ENCODE measurements around the gene FAM83C. TPM values are rescaled to one million over a fixed set of nuclear protein-coding genes. Genes with fewer than 3 reads are reported as not detected.

FAM83C gene
- total and polyA plus RNA-seq, 10 of the 15 experiments (the other 5 are each of a cell fraction or from before 2014, with no cell fraction given) = not detected

DNA sequence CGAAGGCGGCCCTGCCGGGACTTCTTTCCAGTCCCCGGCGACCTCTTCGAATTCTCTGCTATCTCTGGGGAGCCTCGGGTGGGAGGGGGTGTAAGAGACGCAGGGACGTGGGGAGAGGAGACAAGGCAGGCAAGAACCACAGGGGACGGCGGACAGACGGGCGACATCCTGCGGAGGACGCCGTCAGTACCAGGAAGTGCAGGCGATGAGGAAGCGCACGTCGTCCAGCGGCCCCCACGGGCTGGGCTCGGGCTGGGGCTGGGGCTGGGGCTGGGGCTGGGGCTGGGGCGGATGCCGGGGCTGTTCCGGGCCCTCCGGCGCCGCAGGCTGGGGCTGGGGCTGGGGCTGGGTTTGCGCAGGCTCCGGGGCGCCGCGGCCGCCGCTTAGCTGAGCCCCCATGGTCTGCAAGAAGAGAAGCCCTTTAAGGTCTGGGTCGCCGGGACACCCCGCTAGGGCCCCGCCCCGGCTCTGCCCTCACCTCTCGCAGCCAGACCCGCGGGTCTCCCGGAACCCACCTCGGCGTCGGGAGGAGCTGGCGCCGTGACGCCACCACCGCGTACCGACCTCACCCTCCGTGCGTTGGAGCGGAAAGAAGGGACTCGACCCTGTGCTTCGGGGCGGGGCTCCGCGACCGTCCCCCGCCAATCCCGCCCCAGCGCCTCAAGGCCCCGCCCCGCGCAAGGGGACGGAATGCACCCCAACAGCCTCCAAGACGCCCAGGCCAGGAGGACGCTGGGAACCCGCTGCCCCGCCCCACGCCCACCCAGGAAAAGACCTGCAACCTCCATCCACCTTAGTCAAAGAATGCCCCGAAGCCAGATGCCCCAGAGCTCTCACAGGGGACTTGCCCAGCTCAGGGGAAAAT, 14.5 kb downstream of the FAM83C start, which contains the start of gene MMP24OS (continued):
- TF ChIP-seq RB1 (IDR thresholded peaks at IDR 0.05; ENCODE audit: borderline replicate concordance) (no peak), IKZF1 (conservative IDR thresholded peaks at IDR 0.05) (0 out of 2 replicates have a peak, but pooled peaks have one; percentile 40), RCOR1 (conservative IDR thresholded peaks at IDR 0.05; ENCODE audit: low read depth, low read length) (no peak), ZNF24 (IDR thresholded peaks at IDR 0.05) (no peak; the same call in 1 of the 2 replicates), MTA2 (IDR thresholded peaks at IDR 0.05; ENCODE audit: low read depth) (no peak), EP300 (IDR thresholded peaks at IDR 0.05; ENCODE audit: borderline replicate concordance in 1 of 2, control insufficient read depth in 1 of 2, low read depth in 2 of 2, low read length in 2 of 2) (no peak), RAD21 (IDR thresholded peaks at IDR 0.05; ENCODE audit: insufficient read depth, low read depth, low read length) (no peak), SPI1 (IDR thresholded peaks at IDR 0.05; ENCODE audit: borderline replicate concordance, insufficient read depth, low read depth, low read length) (peak; percentile 39; the same call in 1 of the 2 replicates), BCL3 (IDR thresholded peaks at IDR 0.05; ENCODE audit: borderline replicate concordance, insufficient read depth, low read depth, low read length, poor library complexity, severe bottlenecking) (peak; percentile 72), ZNF622 (IDR thresholded peaks at IDR 0.05) (no peak), SIN3A (IDR thresholded peaks at IDR 0.05; ENCODE audit: low read depth, low read length) (peak; percentile 80), MAX (IDR thresholded peaks at IDR 0.05; ENCODE audit: low read depth, low read length) (0 out of 2 replicates have a peak, but pooled peaks have one; percentile 12), NFYB (IDR thresholded peaks at IDR 0.05; ENCODE audit: insufficient read depth, low read depth, low read length) (peak; percentile 41; the same call in 1 of the 2 replicates), TCF7 (IDR thresholded peaks at IDR 0.05; ENCODE audit: borderline replicate concordance) (no peak), NBN (IDR thresholded peaks at IDR 0.05) (0 out of 2 replicates have a peak, but pooled peaks have one; percentile 47), HDGF (IDR thresholded peaks at IDR 0.05) (peak; percentile 88), JUNB (IDR thresholded peaks at IDR 0.05) (no peak), KLF5 (IDR thresholded peaks at IDR 0.05; ENCODE audit: partially characterized antibody) (no peak), POLR2A (IDR thresholded peaks at IDR 0.05; ENCODE audit: low read depth, low read length) (peak; percentile 96), CREB1 (IDR thresholded peaks at IDR 0.05; ENCODE audit: low read depth) (peak; percentile 88), SMAD5 (IDR thresholded peaks at IDR 0.05; ENCODE audit: low read depth) (peak; percentile 71), BACH1 (IDR thresholded peaks at IDR 0.05; ENCODE audit: borderline replicate concordance) (peak; percentile 85), MYB (IDR thresholded peaks at IDR 0.05; ENCODE audit: borderline replicate concordance, low read depth, low read length) (no peak)
- TF ChIP-seq, protein P1, sequence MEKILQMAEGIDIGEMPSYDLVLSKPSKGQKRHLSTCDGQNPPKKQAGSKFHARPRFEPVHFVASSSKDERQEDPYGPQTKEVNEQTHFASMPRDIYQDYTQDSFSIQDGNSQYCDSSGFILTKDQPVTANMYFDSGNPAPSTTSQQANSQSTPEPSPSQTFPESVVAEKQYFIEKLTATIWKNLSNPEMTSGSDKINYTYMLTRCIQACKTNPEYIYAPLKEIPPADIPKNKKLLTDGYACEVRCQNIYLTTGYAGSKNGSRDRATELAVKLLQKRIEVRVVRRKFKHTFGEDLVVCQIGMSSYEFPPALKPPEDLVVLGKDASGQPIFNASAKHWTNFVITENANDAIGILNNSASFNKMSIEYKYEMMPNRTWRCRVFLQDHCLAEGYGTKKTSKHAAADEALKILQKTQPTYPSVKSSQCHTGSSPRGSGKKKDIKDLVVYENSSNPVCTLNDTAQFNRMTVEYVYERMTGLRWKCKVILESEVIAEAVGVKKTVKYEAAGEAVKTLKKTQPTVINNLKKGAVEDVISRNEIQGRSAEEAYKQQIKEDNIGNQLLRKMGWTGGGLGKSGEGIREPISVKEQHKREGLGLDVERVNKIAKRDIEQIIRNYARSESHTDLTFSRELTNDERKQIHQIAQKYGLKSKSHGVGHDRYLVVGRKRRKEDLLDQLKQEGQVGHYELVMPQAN (conservative IDR thresholded peaks at IDR 0.05) = 0 out of 2 replicates have a peak, but pooled peaks have one; percentile 49
